Activated T-helper 17 cell treated with anti-CD3 and anti-CD28 coated beads, Interleukin-2, amount 50 U/mL, for 72 hours (primary cell): ENCODE data around the gene MCM8. TPM values are rescaled to one million over a fixed set of nuclear protein-coding genes. Genes with fewer than 3 reads are reported as not detected.
"Not testable (repeated sequence)": the region's sequence is repeated elsewhere in the genome, so short reads cannot be mapped to it uniquely, and the experiment has no call there.

ENCODE experiments used
- ATAC-seq: fragments of 150-1000 bp; cut with Tn5 transposase; replicated peaks from 2 replicates; pipeline ENCODE4 v1.10.0; 2021; ENCODE audit warnings: mild to moderate bottlenecking, moderate library complexity
- H3K27ac Mint-ChIP-seq: one replicate; pipeline ENCODE4 v1.8.0; 2022; ENCODE audit warnings: mixed read lengths
- H3K27me3 Mint-ChIP-seq: one replicate; pipeline ENCODE4 v1.8.0; 2022; ENCODE audit warnings: mixed read lengths
- H3K36me3 Mint-ChIP-seq: one replicate; pipeline ENCODE4 v1.8.0; 2022; ENCODE audit warnings: low read depth, mild to moderate bottlenecking, mixed read lengths
- H3K4me1 Mint-ChIP-seq: one replicate; pipeline ENCODE4 v1.8.0; 2022; ENCODE audit warnings: mixed read lengths
- H3K4me3 Mint-ChIP-seq: one replicate; pipeline ENCODE4 v1.8.0; 2022; ENCODE audit warnings: mild to moderate bottlenecking, mixed read lengths
- H3K9me3 Mint-ChIP-seq: one replicate; pipeline ENCODE4 v1.8.0; 2022; ENCODE audit warnings: mixed read lengths
- total RNA-seq, 2 donors: library from RNA; stranded (reverse); gene quantifications; one replicate each; pipeline ENCODE4 v1.2.3, GENCODE V29; 2022

The MCM8 gene
- total RNA-seq, 2 donors from 2014 or later: 35.3 to 41.6 TPM

DNA sequence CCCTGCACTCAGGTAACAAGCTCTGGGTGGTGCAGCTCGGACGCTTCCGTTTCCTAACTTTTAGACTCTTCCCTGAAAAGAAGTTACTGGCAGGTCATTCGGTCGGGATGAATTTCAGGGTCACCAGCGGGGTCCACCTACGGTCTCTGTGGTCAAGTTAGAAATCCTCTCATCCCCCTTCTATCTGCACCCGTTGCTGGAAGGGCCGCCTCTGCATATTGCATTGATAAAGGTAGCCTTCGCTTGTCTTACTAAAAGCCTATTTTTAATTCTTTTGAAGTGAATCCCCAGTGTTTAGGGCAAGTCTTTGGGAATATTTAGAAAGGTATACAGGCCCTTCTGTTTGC, 56.1 kb downstream of the MCM8 start:
- peaks cover 11% of the 10 kb centered on the region for H3K4me1 Mint-ChIP-seq
- H3K4me3 Mint-ChIP-seq: peak overlapping the region; percentile 91
- peak overlapping the region; percentile 93 for H3K27ac Mint-ChIP-seq

DNA sequence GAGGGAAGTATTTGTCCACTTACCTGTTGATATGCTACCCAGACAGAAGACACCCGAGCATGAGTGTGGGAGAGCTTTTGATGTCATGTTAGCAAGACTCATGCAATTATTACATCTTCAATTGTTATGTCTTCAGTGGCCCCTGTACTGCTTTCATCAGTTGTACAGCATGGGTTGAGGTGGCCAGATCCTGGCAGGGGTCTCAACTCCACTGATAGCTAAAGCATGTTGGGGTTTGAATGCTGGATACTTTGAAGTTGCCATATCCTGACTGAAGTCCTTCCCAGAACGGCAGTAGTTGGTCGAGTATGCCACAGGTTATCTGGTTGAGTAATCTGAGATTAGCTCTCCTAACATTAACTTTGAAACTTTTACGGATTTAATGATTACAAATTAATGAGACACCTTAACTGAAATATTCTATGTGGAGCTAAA, 56.7 kb downstream of the MCM8 start:
- peaks cover 35% of the 10 kb centered on the region for H3K36me3 Mint-ChIP-seq
- H3K9me3 Mint-ChIP-seq: no peaks in the 10 kb centered on the region
- H3K4me1 Mint-ChIP-seq: peaks cover 13% of the 10 kb centered on the region
- no peaks in the 10 kb centered on the region for H3K27me3 Mint-ChIP-seq
- peak overlapping the region; percentile 93 for H3K27ac Mint-ChIP-seq
- H3K4me3 Mint-ChIP-seq: peak overlapping the region; percentile 91
- ATAC-seq: no peak

More for the DNA sequence above, 56.1 kb downstream of the MCM8 start:
- no peak for ATAC-seq
- no peaks in the 10 kb centered on the region for H3K27me3 Mint-ChIP-seq
- H3K36me3 Mint-ChIP-seq: peaks cover 30% of the 10 kb centered on the region
- no peaks in the 10 kb centered on the region for H3K9me3 Mint-ChIP-seq

DNA sequence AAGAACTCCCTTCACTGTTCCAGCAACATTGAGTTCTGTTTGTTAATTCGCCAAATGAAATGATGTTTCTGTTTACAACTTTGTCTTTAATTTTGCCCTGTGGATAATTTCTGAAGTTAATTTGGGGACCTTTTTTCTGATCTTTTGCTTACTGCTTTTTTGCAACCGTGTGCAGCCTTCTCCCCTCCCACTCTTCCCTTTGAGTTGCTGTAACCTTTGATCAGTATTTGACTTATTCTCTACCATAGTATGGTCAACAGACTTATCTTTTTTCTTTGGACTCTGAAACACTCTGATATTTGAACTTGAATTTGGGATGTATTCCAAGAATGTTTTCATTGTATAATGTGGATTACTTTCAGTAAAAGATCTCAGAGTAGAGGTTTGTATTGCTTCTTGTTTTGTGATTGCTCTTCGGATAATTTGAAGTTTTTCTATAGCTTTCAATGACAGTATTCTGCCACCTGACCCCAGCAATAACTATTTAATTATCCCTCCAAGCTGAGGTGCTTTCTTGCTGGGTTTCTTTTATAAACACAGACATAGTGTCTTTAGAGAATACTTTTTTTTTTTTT, 57.2 kb downstream of the MCM8 start:
- Mint-ChIP-seq H3K27me3 (no peaks in the 10 kb centered on the region), H3K36me3 (peaks cover 40% of the 10 kb centered on the region), H3K27ac (peak overlapping the region; percentile 93), H3K4me1 (peaks cover 18% of the 10 kb centered on the region), H3K9me3 (no peaks in the 10 kb centered on the region), H3K4me3 (peak overlapping the region; percentile 91)
- no peak for ATAC-seq

DNA sequence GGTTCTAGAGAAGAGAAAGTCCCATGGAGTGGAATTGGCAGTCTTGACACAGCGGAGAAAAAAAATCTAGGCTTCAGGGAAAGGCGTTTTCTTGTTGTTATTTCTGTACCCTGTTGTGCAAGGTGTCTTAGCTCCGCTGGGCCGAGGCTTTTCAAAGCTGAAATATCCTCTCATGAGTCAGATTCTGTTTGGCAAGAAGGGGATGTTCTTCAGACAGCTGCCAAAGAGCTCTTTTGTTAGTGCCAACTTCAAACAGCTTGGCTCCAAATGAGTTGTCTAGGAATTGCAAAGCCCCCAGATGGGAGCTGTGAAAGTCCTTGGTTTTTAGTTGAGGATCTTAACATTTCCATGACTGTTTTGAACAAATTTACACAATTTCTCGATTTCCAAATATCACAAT, 57.8 kb downstream of the MCM8 start:
- peak overlapping the region; percentile 50 for H3K27ac Mint-ChIP-seq
- H3K4me1 Mint-ChIP-seq: peaks cover 20% of the 10 kb centered on the region
- no peaks in the 10 kb centered on the region for H3K9me3 Mint-ChIP-seq
- ATAC-seq: no peak
- H3K36me3 Mint-ChIP-seq: peaks cover 47% of the 10 kb centered on the region
- no peaks in the 10 kb centered on the region for H3K27me3 Mint-ChIP-seq
- peak overlapping the region; percentile 91 for H3K4me3 Mint-ChIP-seq

DNA sequence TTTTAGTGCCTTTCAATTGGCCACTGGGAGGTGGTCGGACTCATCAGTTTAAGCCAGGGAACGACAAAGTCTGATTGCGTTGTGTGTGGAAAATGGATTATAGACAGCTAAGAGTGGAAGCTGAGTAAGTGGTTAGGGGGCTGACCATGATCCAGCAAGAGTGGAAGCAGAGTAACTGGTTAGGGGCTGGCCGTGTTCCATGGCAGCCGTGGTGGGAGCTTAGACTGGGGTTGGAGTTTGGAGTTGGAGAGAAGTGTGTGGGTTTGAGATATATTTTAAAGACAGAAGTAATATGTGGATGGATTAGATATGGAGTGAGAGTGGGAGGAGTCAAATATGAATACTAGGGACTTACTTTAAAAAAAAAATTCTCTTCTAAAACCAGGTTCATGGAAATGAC, 61.7 kb downstream of the MCM8 start:
- Mint-ChIP-seq H3K9me3 (no peaks in the 10 kb centered on the region), H3K4me3 (no peak overlapping the region), H3K4me1 (peaks cover 16% of the 10 kb centered on the region), H3K27me3 (no peaks in the 10 kb centered on the region), H3K27ac (peak overlapping the region; percentile 24), H3K36me3 (peaks cover 86% of the 10 kb centered on the region)
- ATAC-seq: no peak

DNA sequence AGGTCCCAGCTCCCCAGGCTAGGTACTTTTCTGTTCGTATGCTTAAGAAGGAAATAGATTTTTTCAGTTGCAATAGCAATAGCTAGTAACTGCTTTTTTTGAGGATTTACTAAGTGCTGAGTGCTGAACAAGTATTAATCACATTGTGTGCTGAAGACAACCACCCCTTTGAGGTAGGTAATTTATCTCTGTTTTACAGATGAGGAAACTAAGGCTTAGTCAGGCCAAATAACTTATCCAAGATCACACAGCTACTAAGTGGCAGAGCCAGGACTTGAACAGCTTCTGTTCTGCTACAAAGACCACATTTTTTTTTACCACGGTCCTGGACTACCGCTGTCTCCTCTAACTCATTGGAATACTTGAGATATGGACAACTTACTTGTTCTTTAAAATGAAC, 63.6 kb downstream of the MCM8 start:
- H3K9me3 Mint-ChIP-seq: no peaks in the 10 kb centered on the region
- peaks cover 17% of the 10 kb centered on the region for H3K4me1 Mint-ChIP-seq
- no peaks in the 10 kb centered on the region for H3K27me3 Mint-ChIP-seq
- peak overlapping the region; percentile 7 for H3K27ac Mint-ChIP-seq
- ATAC-seq: no peak
- peaks cover 96% of the 10 kb centered on the region for H3K36me3 Mint-ChIP-seq
- no peak overlapping the region for H3K4me3 Mint-ChIP-seq

DNA sequence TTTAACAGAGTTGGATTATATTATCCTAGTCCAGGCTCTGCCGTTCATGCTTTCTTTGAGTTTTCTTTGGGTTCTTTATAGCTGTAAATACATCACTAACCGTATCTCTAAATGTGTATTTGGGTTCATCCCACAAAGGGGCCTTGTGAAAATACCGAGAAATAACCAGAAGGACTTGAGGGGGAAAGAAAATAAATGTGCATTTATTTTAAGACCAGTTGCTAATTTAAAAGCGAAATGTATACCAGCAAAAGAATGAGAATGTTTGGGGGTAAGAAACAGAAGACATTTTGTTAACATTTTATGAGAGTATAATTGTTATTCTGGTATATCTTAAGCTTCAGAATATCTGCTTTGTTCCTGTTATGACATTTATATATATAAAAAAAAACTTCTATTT, 64.5 kb downstream of the MCM8 start:
- no peak overlapping the region for H3K27ac Mint-ChIP-seq
- no peak for ATAC-seq
- no peaks in the 10 kb centered on the region for H3K27me3 Mint-ChIP-seq
- H3K4me1 Mint-ChIP-seq: peaks cover 17% of the 10 kb centered on the region
- peaks cover 98% of the 10 kb centered on the region for H3K36me3 Mint-ChIP-seq
- H3K9me3 Mint-ChIP-seq: no peaks in the 10 kb centered on the region
- no peak overlapping the region for H3K4me3 Mint-ChIP-seq

DNA sequence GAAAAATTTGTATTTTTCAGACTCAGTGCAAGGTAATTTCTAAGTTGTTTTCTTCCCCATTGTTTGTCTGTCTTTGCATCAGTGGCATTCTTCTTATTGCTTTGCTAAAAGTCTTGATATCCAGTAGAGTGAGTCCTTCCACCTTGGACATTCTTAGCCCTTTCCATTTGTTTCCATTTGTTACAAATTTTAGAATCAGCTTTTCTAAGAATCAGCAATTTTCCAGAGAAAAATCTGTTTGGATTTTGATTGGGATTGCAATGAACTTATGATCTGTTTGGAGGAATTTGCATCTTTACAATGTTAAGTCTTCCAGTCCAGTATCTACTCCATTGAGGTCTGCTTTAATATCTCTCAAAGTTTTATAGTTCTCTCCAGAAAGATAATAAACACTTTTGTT, 67.0 kb downstream of the MCM8 start:
- Mint-ChIP-seq H3K4me3 (no peak overlapping the region), H3K36me3 (peaks cover 96% of the 10 kb centered on the region), H3K9me3 (no peaks in the 10 kb centered on the region), H3K4me1 (peaks cover 11% of the 10 kb centered on the region), H3K27me3 (no peaks in the 10 kb centered on the region), H3K27ac (no peak overlapping the region)
- no peak for ATAC-seq

DNA sequence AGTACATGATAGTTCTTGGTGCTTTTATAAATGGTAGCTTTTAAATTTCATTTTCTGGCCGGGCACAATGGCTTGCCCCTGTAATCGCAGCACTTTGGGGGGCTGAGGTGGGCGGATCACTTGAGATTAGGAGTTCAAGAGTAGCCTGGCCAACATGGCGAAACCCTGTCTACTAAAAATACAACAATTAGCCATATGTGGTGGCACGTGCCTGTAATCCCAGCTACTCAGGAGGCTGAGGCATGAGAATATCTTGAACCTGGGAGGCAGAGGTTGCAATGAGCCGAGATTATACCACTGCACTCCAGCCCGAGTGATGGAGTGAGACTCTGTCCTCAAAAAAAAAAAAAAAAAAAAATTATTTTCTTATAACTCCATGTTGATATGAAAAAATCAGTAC, 67.4 kb downstream of the MCM8 start:
- no peak overlapping the region for H3K4me3 Mint-ChIP-seq
- H3K27ac Mint-ChIP-seq: no peak overlapping the region
- H3K4me1 Mint-ChIP-seq: peaks cover 11% of the 10 kb centered on the region
- no peaks in the 10 kb centered on the region for H3K9me3 Mint-ChIP-seq
- no peak for ATAC-seq
- H3K27me3 Mint-ChIP-seq: no peaks in the 10 kb centered on the region
- H3K36me3 Mint-ChIP-seq: peaks cover 96% of the 10 kb centered on the region

DNA sequence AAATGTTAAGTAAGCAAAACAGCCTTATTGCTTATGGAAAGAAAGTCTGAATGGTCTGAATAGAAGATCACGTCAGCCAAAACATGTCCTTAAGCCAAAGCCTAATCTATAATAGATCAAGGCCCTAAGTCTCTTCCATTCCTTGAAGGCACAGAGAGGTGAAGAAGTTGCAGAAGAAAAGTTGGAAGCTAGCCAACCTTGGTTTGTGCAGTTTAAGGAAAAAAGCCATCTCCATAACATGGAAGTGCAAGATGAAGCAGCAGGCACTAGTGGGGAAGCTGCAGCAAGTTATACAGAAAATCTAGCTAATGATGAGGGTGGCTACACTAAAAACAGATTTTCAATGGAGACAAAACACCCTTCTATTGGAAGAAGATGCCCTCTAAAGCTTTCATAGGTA, 74.3 kb downstream of the MCM8 start:
- H3K27ac Mint-ChIP-seq: no peak overlapping the region
- H3K4me1 Mint-ChIP-seq: peaks cover 14% of the 10 kb centered on the region
- H3K4me3 Mint-ChIP-seq: no peak overlapping the region
- no peaks in the 10 kb centered on the region for H3K27me3 Mint-ChIP-seq
- peaks cover 83% of the 10 kb centered on the region for H3K36me3 Mint-ChIP-seq
- H3K9me3 Mint-ChIP-seq: no peaks in the 10 kb centered on the region
- no peak for ATAC-seq

DNA sequence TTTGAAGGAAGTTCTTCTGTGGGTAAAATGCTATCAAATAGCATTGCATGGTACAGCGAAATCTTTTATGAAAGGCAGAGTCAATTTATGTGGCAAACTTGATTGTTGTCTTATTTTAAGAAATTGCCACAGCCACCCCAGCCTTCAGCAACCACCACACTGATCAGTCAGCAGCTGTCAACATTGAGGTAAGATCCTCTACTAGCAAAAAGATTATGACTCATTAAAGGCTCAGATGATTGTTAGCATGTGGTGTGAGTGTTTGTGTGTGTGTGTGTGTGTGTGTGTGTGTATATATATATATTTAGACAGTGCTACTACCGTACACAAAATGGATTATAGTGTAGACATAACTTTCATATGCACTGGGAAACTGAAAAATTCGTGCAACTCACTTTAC, 75.6 kb downstream of the MCM8 start:
- H3K27me3 Mint-ChIP-seq: no peaks in the 10 kb centered on the region
- H3K9me3 Mint-ChIP-seq: no peaks in the 10 kb centered on the region
- peaks cover 20% of the 10 kb centered on the region for H3K4me1 Mint-ChIP-seq
- ATAC-seq: peak; percentile 37
- H3K27ac Mint-ChIP-seq: no peak overlapping the region
- H3K36me3 Mint-ChIP-seq: peaks cover 77% of the 10 kb centered on the region
- H3K4me3 Mint-ChIP-seq: no peak overlapping the region

DNA sequence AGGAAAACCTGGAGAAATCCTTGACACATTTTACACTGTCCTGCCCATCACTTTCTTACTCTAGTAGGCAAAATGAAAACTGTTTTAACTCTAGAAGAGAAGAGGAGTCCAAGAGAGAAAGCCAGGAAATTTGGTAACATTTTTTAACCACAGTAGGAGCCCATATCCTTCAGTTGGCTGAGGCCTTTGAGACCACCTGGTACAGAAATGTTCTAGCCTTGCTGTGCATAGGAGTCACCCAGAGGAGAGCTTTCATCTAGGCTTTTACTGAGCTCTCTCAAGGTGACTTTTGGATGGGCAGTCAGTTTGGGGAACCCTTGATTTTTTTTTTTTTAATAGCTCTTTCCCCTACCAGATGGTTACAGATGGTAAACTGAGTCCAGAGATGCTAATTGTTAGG, 78.4 kb downstream of the MCM8 start:
- no peak for ATAC-seq
- H3K27ac Mint-ChIP-seq: no peak overlapping the region
- peaks cover 79% of the 10 kb centered on the region for H3K36me3 Mint-ChIP-seq
- H3K4me1 Mint-ChIP-seq: peaks cover 16% of the 10 kb centered on the region
- H3K9me3 Mint-ChIP-seq: no peaks in the 10 kb centered on the region
- H3K4me3 Mint-ChIP-seq: no peak overlapping the region
- H3K27me3 Mint-ChIP-seq: no peaks in the 10 kb centered on the region

DNA sequence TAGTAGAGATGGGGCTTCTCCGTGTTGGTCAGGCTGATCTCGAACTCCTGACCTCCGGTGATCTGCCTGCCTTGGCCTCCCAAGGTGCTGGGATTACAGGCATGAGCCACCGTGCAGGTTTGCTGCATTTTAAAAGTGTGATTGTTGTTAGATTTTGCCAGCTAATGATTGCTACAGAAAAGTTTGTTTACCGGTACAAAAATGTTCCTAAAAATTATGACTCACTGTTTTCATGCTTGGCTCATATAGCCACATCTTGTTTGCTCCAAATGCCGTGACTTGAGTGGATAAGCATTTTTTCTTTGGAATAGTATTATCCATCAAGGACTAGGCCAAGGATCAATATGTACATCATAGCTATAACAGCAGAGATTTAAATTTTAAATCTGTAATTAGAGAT, 79.1 kb downstream of the MCM8 start:
- Mint-ChIP-seq H3K36me3 (peaks cover 79% of the 10 kb centered on the region), H3K27ac (no peak overlapping the region)

DNA sequence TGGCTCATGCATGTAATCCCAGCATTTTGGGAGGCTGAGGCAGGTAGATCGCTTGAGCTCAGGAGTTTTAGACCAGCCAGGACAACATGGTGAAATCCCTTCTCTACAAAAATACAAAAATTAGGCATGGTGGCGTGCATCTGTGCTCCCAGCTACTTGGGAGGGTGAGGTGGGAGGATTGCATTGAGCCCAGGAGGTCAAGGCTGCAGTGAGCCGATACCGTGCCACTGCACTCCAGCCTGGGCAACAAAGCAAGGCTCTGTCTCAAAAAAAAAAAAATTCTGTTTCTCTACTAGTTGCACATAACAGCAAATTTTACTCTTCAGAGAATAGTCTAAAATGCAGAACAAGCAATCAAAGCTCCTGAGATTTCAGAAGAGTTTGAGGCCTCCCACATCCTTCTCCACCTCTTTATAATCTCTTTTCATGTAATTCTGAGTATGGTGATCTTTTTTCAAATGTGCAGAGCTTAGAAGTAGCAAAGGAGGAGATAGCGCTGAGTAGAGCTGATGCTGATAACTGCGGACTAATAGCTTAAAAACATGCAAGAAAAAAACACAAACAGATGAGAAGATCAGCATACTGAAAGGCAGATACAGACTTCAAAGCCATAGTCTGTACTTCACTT, 80.1 kb downstream of the MCM8 start:
- ATAC-seq: no peak
- H3K27ac Mint-ChIP-seq: no peak overlapping the region
- H3K27me3 Mint-ChIP-seq: no peaks in the 10 kb centered on the region
- H3K4me1 Mint-ChIP-seq: peaks cover 12% of the 10 kb centered on the region
- no peaks in the 10 kb centered on the region for H3K9me3 Mint-ChIP-seq
- peaks cover 79% of the 10 kb centered on the region for H3K36me3 Mint-ChIP-seq
- H3K4me3 Mint-ChIP-seq: no peak overlapping the region

More for the DNA sequence above, 79.1 kb downstream of the MCM8 start:
- no peaks in the 10 kb centered on the region for H3K27me3 Mint-ChIP-seq
- no peak overlapping the region for H3K4me3 Mint-ChIP-seq
- ATAC-seq: no peak
- peaks cover 14% of the 10 kb centered on the region for H3K4me1 Mint-ChIP-seq
- no peaks in the 10 kb centered on the region for H3K9me3 Mint-ChIP-seq

DNA sequence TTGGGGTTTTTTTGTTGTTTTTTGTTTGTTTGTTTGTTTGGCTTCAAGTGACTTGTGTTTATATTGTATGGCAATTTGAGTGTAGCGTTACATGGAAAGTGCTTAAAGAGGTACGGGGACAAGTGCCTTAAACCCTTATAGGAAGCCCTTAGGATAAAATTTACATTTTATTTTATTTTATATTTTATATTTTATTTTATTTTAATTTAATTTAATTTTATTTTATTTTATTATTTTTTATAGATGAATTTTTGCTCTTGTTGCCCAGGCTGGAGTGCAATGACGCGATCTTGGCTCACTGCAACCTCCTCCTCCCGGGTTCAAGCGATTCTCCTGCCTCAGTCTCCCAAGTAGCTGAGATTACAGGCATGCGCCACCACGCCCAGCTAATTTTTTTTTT, 82.5 kb downstream of the MCM8 start:
- H3K4me1 Mint-ChIP-seq, H3K9me3 Mint-ChIP-seq, ATAC-seq, H3K27me3 Mint-ChIP-seq, H3K27ac Mint-ChIP-seq, H3K4me3 Mint-ChIP-seq: not testable (repeated sequence)
- peaks cover 86% of the 10 kb centered on the region for H3K36me3 Mint-ChIP-seq
